ENCODE results near the gene OR52I1.

OR52I1 gene

DNA sequence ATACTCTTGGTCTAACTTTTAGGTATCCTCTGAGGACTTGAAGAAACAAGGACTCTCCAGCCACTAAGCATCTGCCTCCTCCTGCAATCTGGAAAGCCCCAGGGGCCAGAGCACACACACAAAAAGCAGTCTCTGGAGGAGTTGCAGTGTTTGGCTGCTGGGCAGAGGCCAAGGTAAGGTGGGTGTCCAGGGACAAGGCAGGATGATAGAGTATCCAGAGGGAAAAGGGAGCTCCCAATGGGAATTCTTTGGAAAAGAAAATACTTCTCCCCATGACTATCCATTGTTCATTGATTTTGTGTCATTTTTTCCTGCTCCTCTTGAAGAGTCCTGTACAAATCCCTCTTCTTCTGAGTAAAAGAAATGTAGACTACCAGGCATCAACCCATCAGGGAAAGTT, 12.4 kb upstream of the OR52I1 start, which contains the start of gene OR52I2:
Gene OR52I2, plus strand, starts transcription at position 301 of the 400 bp plus-strand sequence.
- no peak for DNase-seq (ENCODE audit: low read depth)
- H3K4me3 ChIP-seq (ENCODE audit: low read length), result no peak within 1 kb of the TSS
- TF ChIP-seq, protein P1, sequence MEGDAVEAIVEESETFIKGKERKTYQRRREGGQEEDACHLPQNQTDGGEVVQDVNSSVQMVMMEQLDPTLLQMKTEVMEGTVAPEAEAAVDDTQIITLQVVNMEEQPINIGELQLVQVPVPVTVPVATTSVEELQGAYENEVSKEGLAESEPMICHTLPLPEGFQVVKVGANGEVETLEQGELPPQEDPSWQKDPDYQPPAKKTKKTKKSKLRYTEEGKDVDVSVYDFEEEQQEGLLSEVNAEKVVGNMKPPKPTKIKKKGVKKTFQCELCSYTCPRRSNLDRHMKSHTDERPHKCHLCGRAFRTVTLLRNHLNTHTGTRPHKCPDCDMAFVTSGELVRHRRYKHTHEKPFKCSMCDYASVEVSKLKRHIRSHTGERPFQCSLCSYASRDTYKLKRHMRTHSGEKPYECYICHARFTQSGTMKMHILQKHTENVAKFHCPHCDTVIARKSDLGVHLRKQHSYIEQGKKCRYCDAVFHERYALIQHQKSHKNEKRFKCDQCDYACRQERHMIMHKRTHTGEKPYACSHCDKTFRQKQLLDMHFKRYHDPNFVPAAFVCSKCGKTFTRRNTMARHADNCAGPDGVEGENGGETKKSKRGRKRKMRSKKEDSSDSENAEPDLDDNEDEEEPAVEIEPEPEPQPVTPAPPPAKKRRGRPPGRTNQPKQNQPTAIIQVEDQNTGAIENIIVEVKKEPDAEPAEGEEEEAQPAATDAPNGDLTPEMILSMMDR (conservative IDR thresholded peaks at IDR 0.05; ENCODE audit: low read length), result no peak

DNA sequence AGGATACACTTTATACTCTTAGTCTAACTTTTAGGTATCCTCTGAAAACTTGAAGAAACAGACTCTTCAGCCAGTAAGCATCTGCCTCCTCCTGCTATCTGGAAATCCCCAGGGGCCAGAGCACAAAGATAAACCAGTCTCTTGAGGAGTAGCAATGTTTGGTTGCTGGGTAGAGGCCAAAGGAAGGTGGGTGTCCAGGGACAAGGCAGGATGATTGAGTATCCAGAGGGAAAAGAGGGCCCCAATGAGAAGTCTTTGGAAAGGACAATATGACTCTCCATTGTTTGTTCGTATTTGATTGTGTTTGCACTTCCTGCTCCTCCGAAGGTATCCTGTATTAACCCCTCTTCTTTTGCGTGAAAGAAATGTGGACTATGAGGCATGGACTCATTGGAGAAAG, 4.8 kb upstream of the OR52I1 start:
- DNase-seq (ENCODE audit: low read depth), result no peak
- TF ChIP-seq, protein P1 (conservative IDR thresholded peaks at IDR 0.05; ENCODE audit: low read length), result no peak
- H3K4me3 ChIP-seq (ENCODE audit: low read length), result no peak overlapping the region

DNA sequence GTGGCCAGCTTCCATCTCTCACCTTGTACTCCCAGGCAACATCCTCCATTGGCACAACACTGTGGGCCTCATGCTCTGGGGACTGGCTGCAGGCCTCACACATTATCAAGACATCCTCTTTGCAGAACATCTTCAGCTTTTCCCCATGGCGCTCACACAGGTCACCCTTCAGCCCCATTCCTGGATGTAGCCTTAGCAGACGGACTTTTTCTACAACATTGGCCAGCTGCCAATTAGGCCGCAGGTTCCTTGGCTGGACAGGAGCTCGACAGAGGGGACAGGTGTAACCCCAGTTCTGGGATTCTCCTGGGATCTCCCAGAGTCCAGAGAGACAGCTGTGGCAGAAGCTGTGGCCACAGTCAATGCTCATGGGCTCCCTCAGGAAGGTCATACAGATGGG, 11.2 kb downstream of the OR52I1 start:
- H3K4me3 ChIP-seq (ENCODE audit: low read length), result no peak overlapping the region
- TF ChIP-seq, protein P1 (conservative IDR thresholded peaks at IDR 0.05; ENCODE audit: low read length), result no peak
- no peak for DNase-seq (ENCODE audit: low read depth)

DNA sequence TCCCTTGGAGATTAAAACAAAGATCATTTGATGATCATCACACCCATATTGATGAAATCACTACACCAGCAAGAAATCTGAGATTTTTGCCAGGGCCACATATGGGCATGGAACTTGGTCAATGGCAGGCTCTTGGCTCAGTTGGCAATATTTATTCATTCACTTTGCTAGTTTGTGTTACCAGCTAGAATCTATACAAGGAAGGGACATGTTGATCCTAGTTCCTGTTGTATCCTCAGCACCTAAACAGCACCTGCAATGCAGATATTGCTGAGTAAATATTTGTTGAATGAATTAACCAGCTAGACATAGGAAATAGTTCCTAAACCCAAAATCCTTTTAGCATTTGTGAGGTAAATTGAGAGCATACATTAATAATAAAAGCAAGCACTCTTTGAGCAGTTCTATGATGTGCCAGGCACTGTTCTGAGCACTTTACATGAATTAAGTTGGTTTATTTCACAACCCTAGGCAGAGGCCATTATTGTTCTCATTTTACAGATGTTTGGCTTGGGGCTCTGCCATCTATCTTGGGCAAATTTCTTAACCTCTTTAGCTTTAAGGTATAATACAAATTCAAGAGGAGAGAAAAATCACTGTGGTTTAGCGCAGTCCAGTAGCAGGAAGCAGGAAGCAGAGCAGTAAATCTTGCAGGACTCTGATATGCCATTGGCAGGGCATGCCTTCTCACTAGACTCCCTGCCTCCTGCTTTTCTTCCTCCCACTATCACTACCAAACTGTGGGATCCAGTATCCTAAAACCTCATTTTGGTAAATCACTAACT, 12.6 kb downstream of the OR52I1 start:
- TF ChIP-seq, protein P1 (conservative IDR thresholded peaks at IDR 0.05; ENCODE audit: low read length), result no peak
- H3K4me3 ChIP-seq (ENCODE audit: low read length), result peak overlapping the region; percentile 82; the same call in 1 of the 2 replicates
- peak; percentile 39 for DNase-seq (ENCODE audit: low read depth)

DNA sequence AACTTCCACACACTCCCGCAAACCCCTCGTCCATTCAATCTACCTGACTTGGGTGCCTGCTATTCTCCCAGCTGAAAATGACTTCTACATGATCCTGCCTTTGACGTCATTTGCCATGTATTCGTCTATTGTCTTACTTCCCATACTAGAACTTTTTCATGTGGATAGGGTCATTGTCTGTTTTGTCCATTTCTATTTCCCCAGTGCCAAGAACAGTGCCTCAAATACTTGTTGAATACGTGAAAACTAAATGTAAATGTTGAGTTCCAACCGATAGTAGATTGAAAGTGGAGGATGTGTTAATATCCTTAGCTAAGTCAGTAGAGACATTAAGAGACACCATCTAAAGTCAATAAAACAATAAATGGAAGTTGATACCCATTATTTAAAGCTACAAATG, 13.3 kb downstream of the OR52I1 start:
- TF ChIP-seq, protein P1 (conservative IDR thresholded peaks at IDR 0.05; ENCODE audit: low read length), result no peak
- DNase-seq (ENCODE audit: low read depth), result no peak
- H3K4me3 ChIP-seq (ENCODE audit: low read length), result peak overlapping the region; percentile 82

DNA sequence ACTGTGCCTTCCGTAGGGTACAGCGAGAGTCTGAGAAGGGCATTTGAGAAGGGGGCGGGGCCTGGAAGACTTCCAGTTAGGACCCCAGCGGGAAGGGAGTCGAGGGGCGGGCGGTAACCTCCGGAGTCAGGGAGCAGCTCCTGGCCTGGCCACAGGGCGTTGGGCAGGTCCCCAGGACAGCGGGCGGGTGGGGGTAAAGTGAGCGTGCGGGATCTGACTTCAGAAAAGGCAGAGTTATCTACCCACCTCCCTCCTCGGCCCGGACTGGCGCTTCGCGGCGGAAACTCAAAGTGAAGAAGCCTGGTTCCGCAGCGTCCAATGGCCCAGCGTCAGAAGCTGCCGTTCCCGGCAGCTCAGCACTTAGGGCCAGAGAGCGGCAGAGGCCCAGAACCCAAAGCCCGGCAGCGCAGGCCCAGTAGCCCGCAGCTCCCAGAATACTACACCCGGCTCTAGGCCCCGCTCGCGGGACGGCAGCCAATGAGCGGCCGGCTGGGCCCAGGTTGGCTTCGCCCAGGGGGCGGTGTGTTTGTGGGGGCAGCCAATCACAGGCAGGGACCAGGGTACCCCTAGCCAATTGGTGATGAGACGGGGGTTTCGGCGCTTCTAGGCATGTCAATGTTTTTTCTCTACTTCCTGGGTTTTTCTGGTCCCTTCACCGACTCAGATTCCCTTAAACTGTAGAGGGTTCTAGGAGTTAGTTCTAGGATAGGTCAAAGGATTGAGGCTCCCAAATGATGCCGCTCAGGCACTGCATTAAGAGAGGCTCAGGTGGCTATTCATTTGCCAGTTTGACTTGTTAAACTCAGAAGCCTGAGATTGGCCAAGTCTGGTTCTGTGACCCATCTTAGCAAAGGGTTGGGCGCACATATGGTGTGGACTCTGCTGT, 14.2 kb downstream of the OR52I1 start, which contains the start of gene TRIM68:
Gene TRIM68, minus strand, starts transcription at position 451 of the 886 bp plus-strand sequence. CDS start 2,727 bp downstream, outside the sequence.
- peak within 1 kb of the TSS; percentile 82 for H3K4me3 ChIP-seq (ENCODE audit: low read length)
- peak; percentile 96 for DNase-seq (ENCODE audit: low read depth)
- TF ChIP-seq, protein P1 (conservative IDR thresholded peaks at IDR 0.05; ENCODE audit: low read length), result no peak

Measured in AG10803 (cell line).